Brain microvascular endothelial cell (primary cell): Measurements from ENCODE around the gene KIAA0232.

ENCODE experiments used
- DNase-seq: peaks from one replicate; pipeline ENCODE4 v3.0.0-alpha.2; 2020
- H3K27ac ChIP-seq: fragments of 250-450 bp; sonication (Bioruptor Pico); 2 replicates; pipeline ENCODE4 v1.5.1; 2020; ENCODE audit warnings: mild to moderate bottlenecking, moderate library complexity
- H3K27me3 ChIP-seq: fragments of 250-450 bp; sonication (Bioruptor Pico); replicated peaks from 2 replicates; pipeline ENCODE4 v1.5.1; 2020; ENCODE audit warnings: mild to moderate bottlenecking
- H3K36me3 ChIP-seq: fragments of 250-450 bp; sonication (Bioruptor Pico); replicated peaks from 2 replicates; pipeline ENCODE4 v1.5.1; 2020; ENCODE audit warnings: mild to moderate bottlenecking
- H3K4me3 ChIP-seq: 2 replicates; pipeline ENCODE4 v1.5.1; 2011; ENCODE audit warnings: low read depth, mild to moderate bottlenecking, control low read depth, low read length, moderate library complexity
- in situ Hi-C: cut with HindIII; loops from 2 replicates; pipeline ENCODE4 v1.10.0; 2017; ENCODE audit warnings: low sequenced_read_pairs, low pct_ligation_motif_present
- TF ChIP-seq, protein P1 (sequence below): IDR thresholded peaks from 2 replicates; pipeline ENCODE4 v1.5.1; 2011; ENCODE audit warnings: low read depth, mild to moderate bottlenecking, moderate library complexity, low read length, control low read depth, inconsistent platforms; ENCODE audit errors: missing control alignments

The KIAA0232 gene

DNA sequence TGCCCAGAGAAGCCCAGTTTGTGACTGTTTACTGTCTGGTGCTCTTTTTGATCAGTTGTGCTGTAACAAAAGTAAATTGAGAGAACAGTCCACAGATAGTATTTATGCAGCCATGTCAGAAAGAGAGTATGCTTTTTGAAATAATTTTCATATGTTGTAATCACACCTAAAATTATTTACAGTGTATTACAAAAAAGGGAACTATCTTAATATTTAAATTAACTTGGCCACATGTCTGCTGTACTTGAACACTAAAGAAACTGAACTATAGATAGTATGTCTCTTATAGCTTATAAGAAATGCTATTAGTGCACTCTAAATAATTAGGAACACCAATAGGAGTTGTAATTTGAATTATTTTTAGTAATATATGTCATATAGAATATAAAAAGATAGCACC, 30.2 kb downstream of the KIAA0232 start:
- in situ Hi-C loops, result no loop called here
- DNase-seq, result no peak

DNA sequence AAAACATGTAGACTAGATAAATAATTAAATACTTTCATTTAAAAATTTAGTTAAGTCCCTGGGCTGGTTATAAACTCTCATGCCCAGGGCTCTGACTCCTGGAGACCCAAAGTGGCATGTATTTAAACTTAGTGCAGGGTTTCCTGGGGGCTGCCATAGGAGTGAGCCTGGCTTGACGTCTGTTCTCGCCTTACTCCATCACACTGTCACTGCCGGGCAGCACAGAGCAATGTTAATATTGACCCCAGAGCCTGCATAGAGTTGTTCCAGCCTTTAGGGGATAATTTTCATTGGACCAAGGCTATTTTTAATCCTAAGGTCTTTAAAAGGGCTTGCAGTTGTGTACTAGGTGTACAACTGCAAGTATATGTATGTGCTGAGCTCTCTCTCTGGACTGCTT, 31.2 kb downstream of the KIAA0232 start:
- TF ChIP-seq, protein P1, sequence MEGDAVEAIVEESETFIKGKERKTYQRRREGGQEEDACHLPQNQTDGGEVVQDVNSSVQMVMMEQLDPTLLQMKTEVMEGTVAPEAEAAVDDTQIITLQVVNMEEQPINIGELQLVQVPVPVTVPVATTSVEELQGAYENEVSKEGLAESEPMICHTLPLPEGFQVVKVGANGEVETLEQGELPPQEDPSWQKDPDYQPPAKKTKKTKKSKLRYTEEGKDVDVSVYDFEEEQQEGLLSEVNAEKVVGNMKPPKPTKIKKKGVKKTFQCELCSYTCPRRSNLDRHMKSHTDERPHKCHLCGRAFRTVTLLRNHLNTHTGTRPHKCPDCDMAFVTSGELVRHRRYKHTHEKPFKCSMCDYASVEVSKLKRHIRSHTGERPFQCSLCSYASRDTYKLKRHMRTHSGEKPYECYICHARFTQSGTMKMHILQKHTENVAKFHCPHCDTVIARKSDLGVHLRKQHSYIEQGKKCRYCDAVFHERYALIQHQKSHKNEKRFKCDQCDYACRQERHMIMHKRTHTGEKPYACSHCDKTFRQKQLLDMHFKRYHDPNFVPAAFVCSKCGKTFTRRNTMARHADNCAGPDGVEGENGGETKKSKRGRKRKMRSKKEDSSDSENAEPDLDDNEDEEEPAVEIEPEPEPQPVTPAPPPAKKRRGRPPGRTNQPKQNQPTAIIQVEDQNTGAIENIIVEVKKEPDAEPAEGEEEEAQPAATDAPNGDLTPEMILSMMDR, result no peak
- in situ Hi-C loops, result no loop called here
- Histone ChIP-seq H3K27me3 (no peaks in the 10 kb centered on the region), H3K4me3 (no peak overlapping the region), H3K36me3 (no peaks in the 10 kb centered on the region), H3K27ac (no peak overlapping the region)
- DNase-seq, result no peak

More for the DNA sequence above, 30.2 kb downstream of the KIAA0232 start:
- Histone ChIP-seq H3K36me3 (no peaks in the 10 kb centered on the region), H3K4me3 (no peak overlapping the region), H3K27me3 (no peaks in the 10 kb centered on the region), H3K27ac (no peak overlapping the region)
- TF ChIP-seq, protein P1, result no peak

DNA sequence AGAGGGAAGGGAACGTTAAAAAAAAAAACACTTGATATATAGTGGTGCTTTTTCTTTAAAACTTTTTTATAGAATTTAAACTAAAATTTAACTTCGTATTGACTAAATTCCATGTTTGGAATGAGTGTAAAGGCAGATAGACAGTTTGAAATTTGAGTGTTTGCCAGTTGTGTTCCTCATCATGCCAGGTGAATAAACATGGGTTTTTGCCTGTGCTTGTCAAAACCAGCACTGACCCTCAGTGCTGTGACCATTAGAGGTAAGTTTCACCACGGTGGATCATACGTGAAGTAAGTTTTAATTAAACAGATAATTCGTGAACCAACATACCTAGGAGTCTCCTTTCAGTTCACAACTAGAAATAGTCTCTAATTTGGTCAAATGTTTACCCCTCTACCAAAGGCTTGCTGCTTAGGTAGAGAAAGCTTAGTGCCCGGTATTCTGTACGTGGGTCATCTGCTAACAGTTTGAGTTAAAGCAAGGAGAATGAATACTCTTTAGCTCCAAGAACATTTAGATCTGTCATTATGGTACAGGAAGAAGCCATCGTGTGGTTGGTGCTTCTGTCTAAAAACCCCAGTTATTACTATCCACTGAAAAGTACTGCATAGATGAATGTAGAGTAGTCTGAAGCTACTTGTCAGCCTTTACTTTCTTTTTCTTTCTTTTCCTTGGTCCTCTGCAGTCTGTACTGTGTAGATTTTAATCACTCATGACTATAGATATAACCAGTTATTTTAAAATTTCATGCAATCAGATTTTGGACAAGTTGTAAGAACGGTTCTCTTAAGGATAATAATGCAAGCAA, 32.7 kb downstream of the KIAA0232 start:
- Histone ChIP-seq H3K4me3 (no peak overlapping the region), H3K27me3 (no peaks in the 10 kb centered on the region), H3K27ac (no peak overlapping the region), H3K36me3 (no peaks in the 10 kb centered on the region)
- in situ Hi-C loops, result no loop called here
- TF ChIP-seq, protein P1, result no peak
- DNase-seq, result no peak

DNA sequence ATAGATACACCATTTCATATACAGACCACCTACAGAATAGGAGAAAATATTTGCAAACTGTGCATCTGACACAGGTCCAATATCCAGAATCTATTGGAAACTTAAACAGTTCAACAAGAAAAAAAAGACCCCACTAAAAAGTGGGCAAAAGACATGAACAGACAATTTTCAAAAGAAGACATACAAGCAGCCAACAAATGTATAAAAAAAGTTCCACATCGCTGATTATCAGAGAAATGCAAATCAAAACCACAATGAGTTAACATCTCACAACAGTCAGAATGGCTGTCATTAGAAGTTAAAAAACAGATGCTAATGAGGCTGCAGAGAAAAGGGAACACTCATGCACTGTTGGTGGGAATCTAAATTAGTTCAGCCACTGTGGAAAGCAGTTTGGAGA, 36.8 kb downstream of the KIAA0232 start:
- Histone ChIP-seq H3K36me3 (no peaks in the 10 kb centered on the region), H3K4me3 (no peak overlapping the region), H3K27ac (no peak overlapping the region), H3K27me3 (no peaks in the 10 kb centered on the region)
- in situ Hi-C loops, result no loop called here
- DNase-seq, result no peak
- TF ChIP-seq, protein P1, result no peak

DNA sequence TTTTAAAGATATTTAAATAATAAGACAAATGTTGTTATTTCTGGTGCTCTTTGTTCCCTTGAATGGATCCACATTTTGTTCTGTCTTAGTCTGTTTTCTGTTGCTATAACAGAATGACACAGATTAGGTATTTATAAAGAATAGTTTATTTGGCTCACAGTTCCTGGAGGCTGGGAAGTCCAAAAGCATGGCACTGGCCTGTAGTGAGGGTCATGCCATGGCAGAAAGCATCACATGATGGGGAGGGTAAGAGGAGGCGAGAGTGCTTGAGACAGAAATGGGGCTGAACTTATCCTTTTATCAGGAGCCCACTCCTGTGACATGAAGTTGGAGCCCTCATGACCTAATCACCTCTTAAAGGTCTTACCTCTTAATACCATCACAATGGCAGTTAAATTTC, 38.2 kb downstream of the KIAA0232 start:
- in situ Hi-C loops, result no loop called here
- no peak overlapping the region for H3K27ac ChIP-seq
- H3K4me3 ChIP-seq, result no peak overlapping the region
- no peaks in the 10 kb centered on the region for H3K27me3 ChIP-seq
- DNase-seq, result no peak
- TF ChIP-seq, protein P1, result no peak
- no peaks in the 10 kb centered on the region for H3K36me3 ChIP-seq

DNA sequence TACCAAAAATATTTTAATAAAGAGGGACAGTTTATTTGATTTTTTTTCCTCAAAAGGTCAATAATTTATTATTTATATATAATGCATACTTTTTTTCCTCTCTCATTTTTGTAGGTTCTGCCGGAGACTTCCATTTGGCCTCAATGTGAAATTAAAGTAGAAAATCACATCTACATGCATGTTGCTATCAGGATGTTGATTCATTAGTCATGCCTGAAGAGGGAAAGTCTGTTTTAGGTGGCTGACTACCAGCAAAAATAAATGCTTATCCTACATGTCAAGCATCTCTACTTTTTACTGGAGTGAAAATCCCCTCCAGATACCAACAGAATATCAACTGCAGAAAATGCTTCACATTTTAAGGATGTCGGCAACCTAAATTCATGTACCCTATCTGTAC, 41.5 kb downstream of the KIAA0232 start:
- H3K36me3 ChIP-seq, result no peaks in the 10 kb centered on the region
- peak; percentile 24 for DNase-seq
- in situ Hi-C loops, result no loop called here
- H3K4me3 ChIP-seq, result no peak overlapping the region
- H3K27me3 ChIP-seq, result no peaks in the 10 kb centered on the region
- H3K27ac ChIP-seq, result no peak overlapping the region
- TF ChIP-seq, protein P1, result no peak
